ENCODE measurements around the gene CENPT. TPM values are rescaled to one million over a fixed set of nuclear protein-coding genes. Genes with fewer than 3 reads are reported as not detected.
A peak's percentile ranks its signal among the peaks of the same experiment; 100 is the strongest.

CENPT gene
- polyA plus RNA-seq, 4 donors: 41.2 to 60.4 (median 44.7) TPM

GRCh38 chr16:67822511-67822910 lies 25.0 kb downstream of the CENPT start:
- no peak for DNase-seq (ENCODE audit: low read depth in 4 of 4, low spot score in 3 of 4)

DNA sequence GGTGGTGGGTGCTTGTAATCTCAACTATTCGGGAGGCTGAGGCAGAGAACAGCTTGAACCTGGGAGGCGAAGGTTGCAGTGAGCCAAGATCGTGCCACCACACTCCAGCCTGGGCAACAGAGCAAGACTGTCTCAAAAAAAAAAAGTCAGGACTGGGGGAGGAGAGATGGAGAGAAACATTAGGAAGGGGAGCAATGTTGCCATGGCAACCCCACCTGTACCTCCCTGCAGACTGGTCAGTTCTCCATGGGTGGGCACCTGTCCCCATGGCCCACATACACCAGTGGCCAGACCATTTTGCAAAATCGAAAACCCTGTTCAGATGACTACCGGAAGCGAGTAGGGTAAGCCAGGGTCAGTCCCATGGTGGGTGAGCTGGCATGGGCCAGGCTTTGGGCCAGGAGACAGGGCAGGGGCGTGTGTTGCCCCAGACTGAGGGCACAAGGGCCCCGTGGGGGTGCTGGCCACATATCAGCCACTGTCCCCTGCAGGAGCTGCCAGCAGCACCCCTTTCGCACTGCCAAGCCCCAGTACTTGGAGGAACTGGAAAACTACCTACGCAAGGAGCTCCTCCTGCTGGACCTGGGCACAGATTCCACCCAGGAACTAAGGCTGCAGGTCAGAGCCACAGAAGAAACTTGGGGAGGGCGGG lies 26.8 kb downstream of the CENPT start:
- no peak for DNase-seq (ENCODE audit: low read depth in 4 of 4, low spot score in 3 of 4)

- no peak for DNase-seq (ENCODE audit: low read depth in 4 of 4, low spot score in 3 of 4)
These were observed 32.9 kb downstream of the CENPT start for GRCh38 chr16:67814567-67814966.

GRCh38 chr16:67811899-67812298 lies 35.6 kb downstream of the CENPT start:
- no peak for DNase-seq (ENCODE audit: low read depth in 4 of 4, low spot score in 3 of 4)

DNA sequence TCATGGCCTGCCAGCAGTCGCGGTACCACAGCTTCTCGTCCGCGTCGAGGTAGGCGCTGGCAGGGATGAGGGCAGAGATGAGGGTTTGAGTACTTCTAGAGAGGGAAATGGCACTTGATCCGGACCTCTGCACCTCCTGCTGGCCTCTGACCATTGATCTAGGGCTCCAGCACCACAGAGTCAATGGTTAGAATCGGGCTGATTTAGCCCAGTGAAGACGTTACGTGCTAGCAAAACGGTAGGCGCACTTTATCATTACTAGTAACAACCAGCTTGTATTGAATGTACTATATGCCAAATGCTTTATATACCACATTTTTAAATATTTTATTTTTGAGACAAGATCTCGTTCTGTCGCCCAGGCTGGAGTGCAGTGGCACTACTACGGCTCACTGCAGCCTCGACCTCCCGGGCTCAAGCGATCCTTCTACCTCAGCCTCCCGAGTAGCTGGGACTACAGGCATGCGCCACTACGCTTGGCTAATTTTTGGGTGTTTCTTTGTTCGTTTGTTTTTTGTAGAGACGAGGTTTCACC lies 40.3 kb downstream of the CENPT start:
- no peak for DNase-seq (ENCODE audit: low read depth in 4 of 4, low spot score in 3 of 4)

GRCh38 chr16:67806428-67807147 lies 40.9 kb downstream of the CENPT start, which contains the start of the genes RANBP10 and TSNAXIP1:
Gene RANBP10 (minus strand): TSS chr16:67806560. CDS start chr16:67806536, 24 bp downstream.
Gene TSNAXIP1 (plus strand): TSS chr16:67806889. CDS start chr16:67807150, 261 bp downstream.
- DNase-seq (ENCODE audit: low read depth in 4 of 4, low spot score in 3 of 4): peak; percentile 96 to 99 (median 98)

DNA sequence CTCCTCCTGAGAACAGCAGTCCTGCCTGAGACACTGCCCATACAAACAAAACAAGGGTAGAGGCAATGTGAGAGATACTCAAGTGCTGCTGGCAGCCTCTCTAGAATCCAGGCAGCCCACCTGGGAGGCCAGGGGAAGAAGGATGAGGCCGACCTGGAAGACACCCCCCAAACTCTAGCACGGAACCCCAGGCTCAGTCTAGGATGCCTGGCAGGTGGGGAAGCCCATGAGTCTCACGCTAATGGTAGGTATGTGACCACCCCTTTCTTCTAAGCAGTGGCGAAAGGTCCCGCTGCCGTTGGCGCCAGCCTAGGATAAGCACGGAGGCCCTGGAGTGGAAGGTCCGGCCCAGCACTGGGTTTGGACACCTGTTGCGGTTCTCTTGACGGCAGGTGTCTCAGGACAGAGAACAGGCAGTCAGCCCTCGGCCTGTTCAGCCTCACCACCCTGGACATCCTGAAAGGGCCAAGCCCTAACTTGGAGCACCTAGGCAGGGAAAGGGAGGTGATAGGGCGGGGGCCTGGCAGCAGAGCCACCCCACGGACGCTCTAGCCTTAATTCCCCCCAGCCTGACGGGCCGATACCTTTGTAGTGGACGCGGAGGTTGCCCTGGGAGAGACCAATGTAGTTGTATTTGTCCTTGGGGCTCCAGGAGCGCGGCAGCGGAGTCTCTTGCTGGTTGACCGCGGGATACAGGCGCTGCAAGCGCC lies 41.6 kb downstream of the CENPT start:
- DNase-seq (ENCODE audit: low read depth in 4 of 4, low spot score in 3 of 4): peak in 2 of 4 donors; percentile 5 to 7

DNA sequence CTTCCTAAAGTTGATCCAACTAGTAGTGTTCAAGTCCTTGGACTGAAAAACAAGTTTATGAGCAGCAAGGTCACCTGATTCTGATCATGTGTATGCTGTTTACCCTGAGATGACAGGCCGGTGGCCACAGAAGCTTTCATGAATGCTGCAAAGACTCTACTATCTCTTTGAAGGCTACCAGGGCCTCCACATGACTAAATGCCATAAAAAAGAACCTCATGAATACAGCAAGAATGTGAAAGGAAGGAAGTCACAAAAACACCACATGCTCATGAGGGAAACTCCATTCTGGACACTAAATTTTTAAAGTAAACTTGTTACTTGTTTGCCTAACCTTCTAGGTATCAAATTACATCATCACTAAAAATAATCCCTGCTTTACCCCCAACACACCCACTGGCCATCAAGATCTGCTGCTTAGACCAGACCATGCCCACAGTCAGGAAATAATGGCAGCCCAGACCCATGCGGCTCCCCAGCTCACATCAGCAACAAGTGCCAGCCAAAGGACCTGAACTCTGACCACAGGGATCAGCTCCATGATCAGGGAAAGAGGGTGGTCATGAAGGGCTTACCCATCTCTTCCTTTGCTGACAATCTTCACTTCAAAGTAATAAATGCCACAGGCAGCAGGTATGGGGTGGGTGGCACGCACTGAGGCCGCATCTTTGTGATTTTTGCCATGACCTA lies 42.5 kb downstream of the CENPT start:
- DNase-seq (ENCODE audit: low read depth in 4 of 4, low spot score in 3 of 4): no peak

- DNase-seq (ENCODE audit: low read depth in 4 of 4, low spot score in 3 of 4): no peak
These were observed 43.6 kb downstream of the CENPT start for GRCh38 chr16:67803894-67804293.

- DNase-seq (ENCODE audit: low read depth in 4 of 4, low spot score in 3 of 4): no peak
These were observed 45.6 kb downstream of the CENPT start for GRCh38 chr16:67801883-67802282.

DNA sequence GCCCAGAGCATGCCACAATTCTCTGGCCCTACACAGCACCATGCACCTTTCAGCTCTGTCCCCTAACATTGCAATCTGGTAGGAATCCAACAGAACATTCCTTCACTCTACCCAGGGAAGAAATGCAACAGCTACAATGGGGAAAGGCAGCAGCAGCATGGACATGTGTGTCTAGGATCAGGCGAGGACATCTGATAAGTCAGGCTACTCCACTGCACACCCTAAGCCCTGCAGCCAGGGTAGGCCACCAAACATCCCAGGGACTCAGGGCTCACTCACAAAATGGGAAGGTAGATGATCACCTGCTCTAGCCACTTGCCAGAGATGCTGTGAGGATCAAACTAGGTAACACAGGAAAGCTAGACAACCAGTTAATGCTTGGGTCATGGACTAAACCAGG lies 46.3 kb downstream of the CENPT start:
- DNase-seq (ENCODE audit: low read depth in 4 of 4, low spot score in 3 of 4): no peak

DNA sequence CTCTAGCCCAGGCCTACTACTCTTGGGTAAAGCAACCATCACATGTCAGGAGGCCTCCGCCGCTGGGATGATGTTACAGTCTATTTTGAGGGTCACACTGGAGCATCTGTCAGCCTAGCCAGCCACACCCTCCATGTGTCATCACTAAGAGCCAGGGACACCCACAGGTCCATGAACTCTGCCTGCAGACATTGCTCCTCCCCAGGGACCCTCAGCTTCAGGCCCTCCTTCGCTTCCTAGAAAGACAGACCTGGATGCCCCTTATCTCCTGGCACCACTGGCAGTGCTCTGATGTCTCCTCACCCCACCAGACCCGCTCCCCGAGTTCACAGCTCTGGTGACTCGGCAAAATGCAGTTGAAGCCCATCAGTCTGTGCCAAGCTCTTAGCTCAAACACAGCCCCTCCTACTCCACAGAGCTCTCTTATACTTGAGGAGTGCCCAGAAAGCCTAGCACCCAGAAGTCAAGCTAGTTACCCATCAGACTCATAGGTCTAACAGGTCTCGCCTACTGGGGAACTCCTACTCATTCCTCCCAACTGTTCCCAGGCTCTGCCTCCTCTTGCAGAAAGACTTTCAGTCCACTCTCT lies 47.1 kb downstream of the CENPT start:
- DNase-seq (ENCODE audit: low read depth in 4 of 4, low spot score in 3 of 4): no peak

DNA sequence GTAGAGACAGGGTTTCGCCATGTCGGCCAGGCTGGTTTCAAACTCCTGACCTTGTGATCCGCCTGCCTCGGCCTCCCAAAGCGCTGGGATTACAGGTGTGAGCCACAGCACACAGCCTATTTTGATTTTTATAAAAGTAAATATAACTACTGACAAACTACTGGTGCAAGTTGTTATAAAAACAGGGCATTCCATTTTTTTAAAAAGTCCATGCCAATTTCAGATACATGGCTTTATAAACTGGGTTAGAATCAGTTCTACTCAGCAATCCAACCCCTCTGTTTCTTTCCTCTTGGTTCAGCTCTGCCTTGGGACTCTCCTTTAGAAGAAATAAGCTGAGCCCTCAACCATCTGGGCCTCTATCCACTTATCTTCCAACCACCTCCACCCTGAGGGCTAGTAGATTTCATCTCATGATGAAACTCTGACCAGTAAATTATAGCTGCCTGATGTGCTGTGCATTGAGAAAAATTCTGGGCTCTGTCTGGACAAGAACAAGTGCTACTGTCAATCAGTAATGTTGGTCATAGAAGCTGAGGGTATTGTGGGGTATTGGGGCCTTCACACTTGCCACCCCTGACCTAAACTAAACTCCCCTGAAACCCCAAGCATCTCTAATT lies 51.3 kb downstream of the CENPT start:
- DNase-seq (ENCODE audit: low read depth in 4 of 4, low spot score in 3 of 4): no peak

- DNase-seq (ENCODE audit: low read depth in 4 of 4, low spot score in 3 of 4): no peak
These were observed 57.4 kb downstream of the CENPT start for GRCh38 chr16:67790071-67790470.

DNA sequence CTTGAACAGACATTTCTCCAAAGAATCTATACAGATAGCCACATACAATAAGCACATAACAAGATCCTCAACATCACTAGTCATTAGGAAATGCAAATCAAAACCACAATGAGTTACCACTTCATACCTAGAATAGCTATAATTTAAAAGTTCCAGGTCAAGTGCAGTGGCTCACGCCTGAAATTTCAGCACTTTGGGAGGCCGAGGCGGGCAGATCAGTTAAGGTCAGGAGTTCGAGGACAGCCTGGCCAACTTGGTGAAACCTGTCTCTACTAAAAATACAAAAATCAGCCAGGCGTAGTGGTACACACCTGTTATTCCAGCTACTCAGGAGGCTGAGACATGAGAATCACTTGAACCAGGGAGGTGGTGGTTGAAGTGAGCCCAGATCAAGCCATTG lies 61.0 kb downstream of the CENPT start:
- no peak for DNase-seq (ENCODE audit: low read depth in 4 of 4, low spot score in 3 of 4)

DNA sequence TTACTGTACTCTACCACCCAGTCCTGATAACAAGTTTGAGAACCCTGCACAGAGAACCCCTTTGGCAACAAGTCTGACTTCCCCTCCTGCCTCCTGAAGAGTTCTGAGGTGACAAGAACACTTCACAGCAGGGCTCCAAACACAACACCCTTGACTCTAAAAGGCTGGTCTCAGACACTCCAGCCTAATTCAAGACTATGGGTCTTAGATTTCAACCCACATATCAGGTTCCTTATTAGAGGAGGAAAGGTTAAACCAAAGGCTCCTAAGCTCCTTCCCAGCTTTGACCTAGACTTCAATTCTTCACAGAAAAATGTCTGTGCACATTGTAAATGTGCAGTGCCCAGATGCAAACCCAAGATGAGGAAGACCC lies 64.2 kb downstream of the CENPT start:
- DNase-seq (ENCODE audit: low read depth in 4 of 4, low spot score in 3 of 4): no peak

- DNase-seq (ENCODE audit: low read depth in 4 of 4, low spot score in 3 of 4): no peak
These were observed 64.7 kb downstream of the CENPT start for GRCh38 chr16:67782567-67783352.

DNA sequence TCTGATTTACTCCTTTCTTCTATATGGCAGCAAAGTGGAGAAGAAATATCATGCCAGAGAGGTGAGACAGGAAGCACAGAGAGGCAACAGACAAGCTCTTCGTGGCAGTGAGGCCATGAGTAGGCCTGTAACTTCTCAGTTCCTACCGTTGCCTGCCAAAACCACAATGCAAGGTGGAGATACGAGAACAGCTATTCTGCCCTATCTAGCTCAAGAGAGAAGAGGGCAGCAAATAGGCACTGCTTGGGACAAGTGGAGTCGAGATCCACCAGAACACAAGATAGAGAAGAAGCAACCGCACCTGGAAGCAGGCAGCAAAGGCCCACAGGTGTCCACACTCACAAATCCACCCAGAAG lies 66.0 kb downstream of the CENPT start:
- no peak for DNase-seq (ENCODE audit: low read depth in 4 of 4, low spot score in 3 of 4)

DNA sequence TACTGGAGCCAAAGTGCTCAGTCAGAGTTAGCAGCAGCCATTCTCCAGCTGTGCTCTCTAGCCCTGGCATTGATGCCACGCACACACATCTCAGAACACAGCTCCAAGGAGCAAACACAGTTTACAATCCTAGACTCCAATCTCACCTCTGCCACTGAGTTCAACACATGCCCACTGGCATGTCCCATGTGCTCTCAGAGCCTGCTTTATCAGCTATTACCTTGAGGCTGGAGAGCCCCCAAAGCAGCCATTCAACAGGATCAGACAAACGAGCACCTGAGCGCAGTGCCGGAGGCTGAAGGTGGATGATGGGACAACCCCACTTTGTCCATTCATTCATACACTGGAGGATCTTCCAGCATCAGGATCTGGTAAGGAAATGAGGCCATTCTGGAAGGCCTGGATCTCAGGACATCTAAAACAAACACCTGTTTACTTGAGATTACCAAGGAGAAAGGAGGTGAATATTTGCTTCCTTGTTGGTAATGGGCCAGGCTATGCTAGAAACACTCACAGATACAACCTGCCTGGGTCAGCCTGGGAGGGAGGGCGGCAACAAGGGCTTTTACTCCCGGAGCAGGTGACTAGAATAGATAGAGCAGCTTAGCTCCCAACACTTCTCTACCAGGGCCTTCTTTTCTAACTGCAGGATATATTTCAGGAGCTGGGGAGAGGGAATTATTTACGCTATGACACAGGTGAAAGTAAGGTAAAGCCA lies 66.5 kb downstream of the CENPT start:
- no peak for DNase-seq (ENCODE audit: low read depth in 4 of 4, low spot score in 3 of 4)

Measured in left renal pelvis (tissue), 4 donors.